Measurements from ENCODE around the gene BNC2.

Gene BNC2

GRCh38 chr9:16708656-16709435, 161.6 kb downstream of the BNC2 start:
- no peak for DNase-seq

- DNase-seq, result no peak
Observed at GRCh38 chr9:16705111-16705604, 165.3 kb downstream of the BNC2 start.

GRCh38 chr9:16704116-16705110, 166.1 kb downstream of the BNC2 start:
- DNase-seq, result no peak

GRCh38 chr9:16701347-16701746, 169.1 kb downstream of the BNC2 start:
- DNase-seq, result no peak

- no peak for DNase-seq
Observed at GRCh38 chr9:16693616-16694015, 176.9 kb downstream of the BNC2 start.

- DNase-seq, result no peak
Observed at GRCh38 chr9:16690628-16691027, 179.8 kb downstream of the BNC2 start.

- DNase-seq, result no peak
Observed at GRCh38 chr9:16690205-16690604, 180.3 kb downstream of the BNC2 start.

- DNase-seq, result no peak
Observed at GRCh38 chr9:16689351-16689938, 181.0 kb downstream of the BNC2 start.

GRCh38 chr9:16688814-16689213, 181.7 kb downstream of the BNC2 start:
- no peak for DNase-seq

- DNase-seq, result no peak
Observed at GRCh38 chr9:16687678-16688369, 182.6 kb downstream of the BNC2 start.

- no peak for DNase-seq
Observed at GRCh38 chr9:16683326-16683725, 187.1 kb downstream of the BNC2 start.

- no peak for DNase-seq
Observed at GRCh38 chr9:16682273-16682672, 188.2 kb downstream of the BNC2 start.

- DNase-seq, result no peak
Observed at GRCh38 chr9:16681652-16681987, 188.8 kb downstream of the BNC2 start.

GRCh38 chr9:16680975-16681651, 189.4 kb downstream of the BNC2 start:
- no peak for DNase-seq

- no peak for DNase-seq
Observed at GRCh38 chr9:16680541-16680940, 189.9 kb downstream of the BNC2 start.

GRCh38 chr9:16679327-16679821, 191.1 kb downstream of the BNC2 start:
- no peak for DNase-seq

GRCh38 chr9:16676519-16676918, 194.0 kb downstream of the BNC2 start:
- no peak for DNase-seq

GRCh38 chr9:16675131-16675530, 195.3 kb downstream of the BNC2 start:
- no peak for DNase-seq

- DNase-seq, result no peak
Observed at GRCh38 chr9:16673171-16673570, 197.3 kb downstream of the BNC2 start.

- no peak for DNase-seq
Observed at GRCh38 chr9:16672501-16672900, 198.0 kb downstream of the BNC2 start.

GRCh38 chr9:16671591-16672137, 198.8 kb downstream of the BNC2 start:
- peak in 1 of 2 experiments; percentile 52 for DNase-seq

GRCh38 chr9:16670791-16671190, 199.7 kb downstream of the BNC2 start:
- no peak for DNase-seq
